Mammary epithelial cell (primary cell): ENCODE measurements around the gene TAS2R42.

ENCODE experiments used
- EZH2 ChIP-seq: IDR thresholded peaks from 2 replicates; pipeline ENCODE4 v1.6.1; 2012; ENCODE audit warnings: low read length, inconsistent platforms, borderline replicate concordance
- TF ChIP-seq, protein P1 (sequence below), 2 donors: IDR thresholded peaks in 1 of 2; conservative IDR thresholded peaks in 1 of 2; 2 replicates each; pipeline ENCODE4 v1.5.1; 2011 to 2012; ENCODE audit warnings: inconsistent platforms in 2 of 2, low read length in 2 of 2, mild to moderate bottlenecking in 2 of 2, control low read depth in 1 of 2, low read depth in 1 of 2; ENCODE audit not compliant: insufficient read depth in 1 of 2; ENCODE audit errors: extremely low read depth in 1 of 2

DNA sequence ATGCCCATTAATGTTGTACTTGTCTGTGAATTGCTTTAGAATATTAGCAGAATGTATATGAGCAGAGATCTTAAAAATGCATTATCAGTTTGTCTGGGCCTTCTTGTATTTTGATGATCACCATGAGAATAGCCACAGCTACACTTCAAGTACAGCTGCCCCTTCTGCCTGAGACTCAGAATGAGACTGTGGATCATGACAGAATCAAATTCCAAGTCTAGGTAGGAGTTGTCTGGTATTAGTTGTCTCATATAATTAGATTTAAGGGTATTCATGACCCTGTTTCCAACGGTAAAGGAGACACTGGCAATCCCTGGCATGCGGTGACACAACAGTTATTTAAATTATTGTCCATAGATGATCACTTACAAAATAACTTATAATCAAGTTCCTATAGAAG lies 34.0 kb downstream of the TAS2R42 start:
- no peak for TF ChIP-seq EZH2
- TF ChIP-seq, protein P1, sequence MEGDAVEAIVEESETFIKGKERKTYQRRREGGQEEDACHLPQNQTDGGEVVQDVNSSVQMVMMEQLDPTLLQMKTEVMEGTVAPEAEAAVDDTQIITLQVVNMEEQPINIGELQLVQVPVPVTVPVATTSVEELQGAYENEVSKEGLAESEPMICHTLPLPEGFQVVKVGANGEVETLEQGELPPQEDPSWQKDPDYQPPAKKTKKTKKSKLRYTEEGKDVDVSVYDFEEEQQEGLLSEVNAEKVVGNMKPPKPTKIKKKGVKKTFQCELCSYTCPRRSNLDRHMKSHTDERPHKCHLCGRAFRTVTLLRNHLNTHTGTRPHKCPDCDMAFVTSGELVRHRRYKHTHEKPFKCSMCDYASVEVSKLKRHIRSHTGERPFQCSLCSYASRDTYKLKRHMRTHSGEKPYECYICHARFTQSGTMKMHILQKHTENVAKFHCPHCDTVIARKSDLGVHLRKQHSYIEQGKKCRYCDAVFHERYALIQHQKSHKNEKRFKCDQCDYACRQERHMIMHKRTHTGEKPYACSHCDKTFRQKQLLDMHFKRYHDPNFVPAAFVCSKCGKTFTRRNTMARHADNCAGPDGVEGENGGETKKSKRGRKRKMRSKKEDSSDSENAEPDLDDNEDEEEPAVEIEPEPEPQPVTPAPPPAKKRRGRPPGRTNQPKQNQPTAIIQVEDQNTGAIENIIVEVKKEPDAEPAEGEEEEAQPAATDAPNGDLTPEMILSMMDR (conservative IDR thresholded peaks at IDR 0.05 in 1 of 2, IDR thresholded peaks at IDR 0.05 in 1 of 2; ENCODE audit: extremely low read depth in 1 of 2, insufficient read depth in 1 of 2, low read depth in 1 of 2, low read length in 2 of 2): no peak
